ENCODE results near the gene ABCC9.

GRCh38 chr12:21888276-21888863, 52.9 kb downstream of the ABCC9 start:
- TF ChIP-seq CTCF (IDR thresholded peaks at IDR 0.05) (no peak), POLR2AphosphoS5 (IDR thresholded peaks at IDR 0.05) (no peak), POLR2A (IDR thresholded peaks at IDR 0.05) (no peak)

Data from breast epithelium (tissue), 3 donors.